Mesenchymal stem cell (in vitro differentiated cells and primary cell): ENCODE results near the gene CEND1.

Experiments used
- DNase-seq: peaks from one replicate; pipeline ENCODE4 v3.0.0-alpha.2; 2013
- H2AFZ ChIP-seq: one replicate; pipeline ENCODE4 v1.6.1; 2013; ENCODE audit warnings: low read depth, mild to moderate bottlenecking, control low read depth, inconsistent platforms, low read length, moderate library complexity
- H2AK5ac ChIP-seq: 2 replicates; pipeline ENCODE4 v1.6.1; 2013; ENCODE audit warnings: low read length, moderate library complexity, mild to moderate bottlenecking, inconsistent platforms; ENCODE audit not compliant: severe bottlenecking
- H2BK120ac ChIP-seq: one replicate; pipeline ENCODE4 v1.6.1; 2013; ENCODE audit warnings: low read depth, mild to moderate bottlenecking, inconsistent platforms, low read length, moderate library complexity
- H2BK12ac ChIP-seq, 2 experiments: one replicate each; pipeline ENCODE4 v1.6.1; 2013; ENCODE audit warnings: inconsistent platforms in 2 of 2, low read length in 2 of 2, mild to moderate bottlenecking in 2 of 2, moderate library complexity in 2 of 2, control low read depth in 1 of 2
- H2BK15ac ChIP-seq: one replicate; pipeline ENCODE4 v1.6.1; 2013; ENCODE audit warnings: mild to moderate bottlenecking, low read depth, inconsistent platforms; ENCODE audit not compliant: poor library complexity, severe bottlenecking
- H2BK5ac ChIP-seq: 2 replicates; pipeline ENCODE4 v1.6.1; 2013; ENCODE audit warnings: low read depth, mild to moderate bottlenecking, low read length, control low read depth, inconsistent platforms; ENCODE audit not compliant: poor library complexity, severe bottlenecking
- H3K14ac ChIP-seq, 2 experiments: one replicate each; pipeline ENCODE4 v1.6.1; 2013; ENCODE audit warnings: inconsistent platforms in 2 of 2, low read length in 2 of 2, control low read depth in 1 of 2, mild to moderate bottlenecking in 1 of 2, moderate library complexity in 1 of 2
- H3K18ac ChIP-seq, 2 experiments: one replicate each; pipeline ENCODE4 v1.6.1; 2013; ENCODE audit warnings: inconsistent platforms in 2 of 2, low read length in 2 of 2, control low read depth in 1 of 2, low read depth in 1 of 2, mild to moderate bottlenecking in 1 of 2
- H3K23ac ChIP-seq, 2 experiments: one replicate each; pipeline ENCODE4 v1.6.1; 2013; ENCODE audit warnings: inconsistent platforms in 2 of 2, low read length in 2 of 2, mild to moderate bottlenecking in 2 of 2, moderate library complexity in 2 of 2, control low read depth in 1 of 2
- H3K27ac ChIP-seq: 2 replicates; pipeline ENCODE4 v1.5.1; 2013; ENCODE audit warnings: mild to moderate bottlenecking, moderate library complexity, low read length, control low read depth, inconsistent platforms; ENCODE audit not compliant: poor library complexity, severe bottlenecking
- H3K27me3 ChIP-seq, 2 experiments: 2 replicates each; pipeline versions ENCODE4 v1.6.1 to v1.7.0; 2013; ENCODE audit warnings: low read length in 2 of 2, mild to moderate bottlenecking in 2 of 2, moderate library complexity in 2 of 2, control low read depth in 1 of 2, inconsistent platforms in 1 of 2; ENCODE audit not compliant: control insufficient read depth in 1 of 2, insufficient read depth in 1 of 2
- H3K36me3 ChIP-seq, 2 experiments: 2 replicates each; pipeline versions ENCODE4 v1.6.1 to v1.7.0; 2013; ENCODE audit warnings: low read length in 2 of 2, control low read depth in 1 of 2, inconsistent platforms in 1 of 2, low read depth in 1 of 2, mild to moderate bottlenecking in 1 of 2; ENCODE audit not compliant: insufficient read depth in 2 of 2, control insufficient read depth in 1 of 2
- H3K4ac ChIP-seq, 2 experiments: one replicate each; pipeline ENCODE4 v1.6.1; 2013; ENCODE audit warnings: inconsistent platforms in 2 of 2, low read length in 2 of 2, mild to moderate bottlenecking in 2 of 2, moderate library complexity in 2 of 2, control low read depth in 1 of 2, low read depth in 1 of 2
- H3K4me1 ChIP-seq: 2 replicates; pipeline ENCODE4 v1.6.1; 2013; ENCODE audit warnings: low read depth, low read length, control low read depth; ENCODE audit not compliant: control insufficient read depth, insufficient read depth
- H3K4me2 ChIP-seq: 2 replicates; pipeline ENCODE4 v1.6.1; 2013; ENCODE audit warnings: low read length, mild to moderate bottlenecking, inconsistent platforms; ENCODE audit not compliant: poor library complexity, severe bottlenecking
- H3K4me3 ChIP-seq, 2 experiments: 2 replicates each; pipeline versions ENCODE4 v1.5.1 to v1.7.0; 2013; ENCODE audit warnings: low read length in 2 of 2, mild to moderate bottlenecking in 2 of 2, control low read depth in 1 of 2, low read depth in 1 of 2; ENCODE audit not compliant: insufficient read depth in 1 of 2
- H3K79me1 ChIP-seq: replicated peaks from 2 replicates; pipeline ENCODE4 v1.6.1; 2013; ENCODE audit warnings: mild to moderate bottlenecking, control low read depth, low read length, inconsistent platforms; ENCODE audit not compliant: poor library complexity, severe bottlenecking
- H3K9ac ChIP-seq: 2 replicates; pipeline ENCODE4 v1.7.0; 2013; ENCODE audit warnings: mild to moderate bottlenecking, low read length, moderate library complexity
- H3K9me3 ChIP-seq: 2 replicates; pipeline ENCODE4 v1.7.0; 2013; ENCODE audit warnings: mild to moderate bottlenecking, low read length; ENCODE audit not compliant: control insufficient read depth
- H4K8ac ChIP-seq: one replicate; pipeline ENCODE4 v1.6.1; 2013; ENCODE audit warnings: inconsistent platforms, mild to moderate bottlenecking, low read length, moderate library complexity
- H4K91ac ChIP-seq: one replicate; pipeline ENCODE4 v1.6.1; 2013; ENCODE audit warnings: mild to moderate bottlenecking, low read length, inconsistent platforms
- WGBS: methylation state at CpG from one replicate; pipeline ENCODE4 v1.1.7; 2013; ENCODE audit warnings: mixed read lengths; 5-methylcytosine and 5-hydroxymethylcytosine counted together

Gene CEND1

DNA sequence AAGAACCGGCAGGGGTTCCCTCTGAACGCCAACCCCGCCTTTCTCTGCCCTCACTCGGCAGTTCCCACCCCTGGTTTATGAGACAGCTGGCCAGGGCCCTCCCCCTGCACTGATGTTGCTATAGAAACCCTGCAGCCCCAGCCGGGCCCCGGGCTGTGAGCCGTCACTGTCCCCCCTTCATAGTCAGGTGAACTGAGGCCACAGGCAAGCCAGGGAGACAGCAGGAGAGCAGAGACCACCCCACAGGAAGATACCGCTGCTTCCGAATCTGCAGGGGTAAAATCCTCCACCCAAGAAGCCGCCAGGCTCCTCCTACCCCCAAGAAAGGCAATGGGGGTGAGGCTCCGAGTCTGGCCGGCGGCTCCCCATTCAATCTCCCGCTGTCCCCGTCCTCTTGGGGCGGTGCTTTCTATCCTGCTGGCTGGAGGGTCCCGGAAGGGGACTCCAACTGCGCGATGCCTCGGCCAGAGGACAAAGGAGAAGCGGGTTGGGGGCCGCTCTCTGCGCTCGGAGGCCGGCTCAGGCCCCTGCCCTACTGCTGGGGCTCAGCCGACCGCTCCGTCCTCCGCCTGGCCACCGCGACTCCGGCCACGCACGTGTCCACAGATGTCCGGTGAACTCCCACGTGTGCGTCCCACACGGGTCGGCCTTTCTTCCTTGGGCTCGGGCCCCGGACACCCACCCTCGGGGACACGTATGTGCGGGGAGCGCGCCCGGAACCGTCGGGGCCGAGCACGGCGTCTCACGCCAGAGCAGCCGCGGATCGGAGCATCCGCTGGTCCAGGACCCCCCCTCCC, 7.6 kb upstream of the CEND1 start:
- WGBS, result 0% methylated on average over 37 of the region's 57 CpGs
- H3K18ac ChIP-seq, result peak overlapping the region; percentile 67 to 94

DNA sequence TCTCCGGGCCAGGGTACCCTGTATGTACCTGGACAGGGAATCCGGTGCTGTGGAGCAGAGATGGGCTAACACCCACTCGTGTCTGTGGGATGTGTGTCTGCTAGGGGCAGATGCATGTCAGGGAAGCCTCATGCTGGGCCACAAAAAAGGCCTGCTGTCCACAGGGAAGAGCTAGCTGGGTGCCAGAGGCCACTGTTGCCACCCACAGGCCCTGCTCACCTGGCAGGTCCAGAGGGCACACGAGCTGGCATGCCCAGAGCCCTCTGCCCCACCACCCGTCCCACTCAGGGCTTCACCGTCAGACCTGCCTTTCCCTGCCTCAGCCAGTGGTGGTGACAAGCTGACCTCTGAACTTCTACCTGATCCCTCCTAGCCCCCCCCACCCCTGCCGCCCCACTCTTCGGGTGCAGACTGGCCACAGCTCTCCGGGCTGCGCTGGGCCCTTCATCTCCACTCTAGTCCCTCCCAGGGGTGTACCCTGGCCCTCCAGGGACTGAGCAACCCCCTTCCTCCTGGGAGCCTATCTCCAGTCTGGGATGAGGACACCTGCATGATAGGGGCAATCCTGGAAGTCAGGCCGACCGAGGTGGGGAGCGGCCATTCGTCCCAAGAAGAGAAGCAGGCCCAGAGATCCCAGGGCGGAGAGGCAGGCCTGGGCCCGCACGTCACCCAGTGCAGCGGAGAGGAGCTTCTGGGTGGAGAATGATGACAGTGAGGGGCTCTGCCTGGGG, 6.8 kb upstream of the CEND1 start:
- H2AK5ac ChIP-seq, result peak overlapping the region; percentile 37
- peak overlapping the region in 1 of 2 experiments; percentile 75 for H3K23ac ChIP-seq
- H2BK12ac ChIP-seq, result peak overlapping the region; percentile 22 to 85
- no peaks in the 10 kb centered on the region for H3K9me3 ChIP-seq
- H3K9ac ChIP-seq, result peak overlapping the region; percentile 90
- H3K79me1 ChIP-seq, result peaks cover 17% of the 10 kb centered on the region
- H2BK120ac ChIP-seq, result peak overlapping the region; percentile 36
- H2BK15ac ChIP-seq, result peak overlapping the region; percentile 55
- H3K4me2 ChIP-seq, result peak overlapping the region; percentile 90
- H3K36me3 ChIP-seq, result peaks cover 47 to 62% of the 10 kb centered on the region in 2 experiments
- DNase-seq, result no peak
- H3K27me3 ChIP-seq, result no peaks in the 10 kb centered on the region
- peak overlapping the region; percentile 79 for H3K27ac ChIP-seq
- 47% methylated on average over 18 of the region's 18 CpGs for WGBS
- H3K4me3 ChIP-seq, result peak overlapping the region; percentile 85 to 89
- H3K14ac ChIP-seq, result peak overlapping the region in 1 of 2 experiments; percentile 30
- peak overlapping the region; percentile 38 for H2BK5ac ChIP-seq
- peak overlapping the region; percentile 40 to 94 for H3K18ac ChIP-seq
- H4K8ac ChIP-seq, result peak overlapping the region; percentile 3
- peak overlapping the region; percentile 42 to 69 for H3K4ac ChIP-seq
- peak overlapping the region; percentile 5 for H4K91ac ChIP-seq
- no peak overlapping the region for H2AFZ ChIP-seq
- peaks cover 33% of the 10 kb centered on the region for H3K4me1 ChIP-seq

More for the DNA sequence above, 7.6 kb upstream of the CEND1 start:
- Histone ChIP-seq H2AK5ac (no peak overlapping the region), H2BK5ac (peak overlapping the region; percentile 33), H3K79me1 (peaks cover 18% of the 10 kb centered on the region), H3K9me3 (no peaks in the 10 kb centered on the region), H3K4me2 (peak overlapping the region; percentile 90), H3K4me1 (peaks cover 33% of the 10 kb centered on the region), H2AFZ (peak overlapping the region; percentile 60), H2BK12ac (peak overlapping the region in 1 of 2 experiments; percentile 23), H4K8ac (peak overlapping the region; percentile 52), H3K4ac (peak overlapping the region; percentile 21 to 77), H3K9ac (peak overlapping the region; percentile 90), H3K36me3 (peaks cover 49 to 62% of the 10 kb centered on the region in 2 experiments), H4K91ac (peak overlapping the region; percentile 89), H3K4me3 (peak overlapping the region; percentile 85 to 89), H2BK15ac (no peak overlapping the region), H3K27ac (peak overlapping the region; percentile 79), H3K23ac (peak overlapping the region in 1 of 2 experiments; percentile 34), H3K14ac (peak overlapping the region in 1 of 2 experiments; percentile 82), H3K27me3 (no peaks in the 10 kb centered on the region), H2BK120ac (no peak overlapping the region)
- peak; percentile 96 for DNase-seq

DNA sequence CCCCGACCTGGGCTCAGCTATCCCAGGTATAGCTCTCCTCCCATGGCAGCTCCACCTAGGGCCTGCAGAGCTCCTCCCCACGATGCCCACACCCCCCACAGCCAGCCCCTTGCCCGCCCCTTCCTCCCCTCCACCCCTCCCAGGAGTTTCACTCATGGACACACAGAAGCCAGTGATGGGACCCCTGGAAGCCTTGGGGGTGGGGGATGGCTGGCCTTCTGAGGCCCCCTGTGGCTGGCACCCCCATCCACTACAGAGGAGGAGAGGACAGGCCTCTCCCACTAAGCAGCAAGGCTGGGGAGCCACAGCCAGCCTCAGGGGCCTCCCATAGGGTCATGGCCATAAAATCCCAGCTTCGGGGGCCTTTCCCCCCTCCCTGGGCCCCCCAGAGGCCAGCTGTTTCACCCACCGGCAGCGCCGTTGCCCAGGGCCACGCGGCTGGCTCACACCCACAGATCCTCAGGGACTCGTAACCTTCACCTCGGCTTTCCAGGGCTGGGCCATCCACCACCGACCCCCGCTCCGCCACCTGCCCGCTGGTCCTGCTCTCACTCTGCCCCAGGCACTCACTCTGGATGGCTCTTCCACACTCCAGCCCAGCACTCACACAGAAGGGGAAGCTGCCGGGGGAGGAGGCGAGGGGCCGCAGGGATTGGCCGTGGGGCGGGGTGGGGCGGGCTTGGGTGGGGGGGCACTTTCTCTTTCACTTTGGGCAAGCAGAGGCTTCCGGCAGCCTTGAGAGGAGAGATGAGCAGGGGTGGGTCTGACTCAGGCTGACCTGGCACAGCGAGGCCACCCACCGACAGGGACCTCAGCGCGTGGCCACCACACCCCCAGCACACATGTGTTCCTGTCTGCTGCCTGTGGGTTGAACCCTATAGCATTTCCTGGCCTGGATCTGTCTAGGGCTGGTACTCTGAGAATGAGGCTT, 6.0 kb upstream of the CEND1 start:
- peak; percentile 93 for DNase-seq
- H2AK5ac ChIP-seq, result no peak overlapping the region
- H3K79me1 ChIP-seq, result peaks cover 14% of the 10 kb centered on the region
- H3K9ac ChIP-seq, result peak overlapping the region; percentile 90
- H3K14ac ChIP-seq, result peak overlapping the region; percentile 53 to 67
- peaks cover 34% of the 10 kb centered on the region for H3K4me1 ChIP-seq
- H3K27ac ChIP-seq, result peak overlapping the region; percentile 79
- H3K4ac ChIP-seq, result peak overlapping the region; percentile 58 to 69
- peak overlapping the region; percentile 22 to 33 for H2BK12ac ChIP-seq
- H4K91ac ChIP-seq, result peak overlapping the region; percentile 58
- H3K23ac ChIP-seq, result peak overlapping the region in 1 of 2 experiments; percentile 94
- H3K27me3 ChIP-seq, result no peaks in the 10 kb centered on the region
- peak overlapping the region; percentile 21 for H2BK120ac ChIP-seq
- H3K36me3 ChIP-seq, result peaks cover 40 to 62% of the 10 kb centered on the region in 2 experiments
- H3K9me3 ChIP-seq, result no peaks in the 10 kb centered on the region
- H2AFZ ChIP-seq, result no peak overlapping the region
- H2BK15ac ChIP-seq, result peak overlapping the region; percentile 89
- no peak overlapping the region for H2BK5ac ChIP-seq
- H3K4me3 ChIP-seq, result peak overlapping the region; percentile 51 to 89
- WGBS, result 27% methylated on average over 12 of the region's 26 CpGs
- peak overlapping the region; percentile 90 for H3K4me2 ChIP-seq
- peak overlapping the region; percentile 72 to 94 for H3K18ac ChIP-seq
- peak overlapping the region; percentile 33 for H4K8ac ChIP-seq
